AG04449 (cell line): Measurements from ENCODE around the gene CNTNAP2.
"Not testable (repeated sequence)": the region's sequence is repeated elsewhere in the genome, so short reads cannot be mapped to it uniquely, and the experiment has no call there.

ENCODE experiments used
- CTCF ChIA-PET: fragments of 350-600 bp; formaldehyde crosslinking; extraction: SDS; loops from one replicate; lab custom pipeline; 2021; ENCODE audit warnings: antibody characterized with exemption; lab: Yijun Ruan, JAX
- POLR2A ChIA-PET: fragments of 400-600, 350-600 bp; formaldehyde crosslinking; extraction: SDS; loops from one replicate; lab custom pipeline; 2020; ENCODE audit warnings: antibody characterized with exemption, inconsistent platforms; lab: Yijun Ruan, JAX
- DNase-seq: peaks from one replicate; pipeline ENCODE4 v3.0.0-alpha.2; 2010; ENCODE audit warnings: low read depth, low spot score
- H3K4me3 ChIP-seq: 2 replicates; pipeline ENCODE4 v1.5.1; 2011; ENCODE audit warnings: low read depth, mild to moderate bottlenecking, control low read depth, low read length
- TF ChIP-seq, protein P1 (sequence below): IDR thresholded peaks from one replicate; pipeline ENCODE4 v1.5.1; 2011; ENCODE audit warnings: mild to moderate bottlenecking, moderate library complexity, low read length, control low read depth, inconsistent platforms; ENCODE audit not compliant: insufficient read depth; ENCODE audit errors: missing control alignments

CNTNAP2 gene

DNA sequence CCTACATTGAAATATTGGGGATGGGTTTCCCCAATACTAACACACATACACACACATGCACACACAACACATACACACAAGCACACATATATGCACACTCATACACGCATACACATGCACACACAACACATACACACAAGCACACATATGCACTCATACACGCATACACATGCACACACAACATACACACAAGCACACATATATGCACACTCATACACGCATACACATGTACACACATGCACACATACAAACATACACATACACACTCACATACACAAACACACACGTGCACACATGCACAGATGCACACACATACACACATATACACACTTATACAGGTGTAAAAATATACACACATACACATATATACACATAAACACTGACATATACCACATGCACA, 2346.6 kb downstream of the CNTNAP2 start:
- ChIA-PET POLR2A (no interaction called here), CTCF (no interaction called here)
- TF ChIP-seq, protein P1, sequence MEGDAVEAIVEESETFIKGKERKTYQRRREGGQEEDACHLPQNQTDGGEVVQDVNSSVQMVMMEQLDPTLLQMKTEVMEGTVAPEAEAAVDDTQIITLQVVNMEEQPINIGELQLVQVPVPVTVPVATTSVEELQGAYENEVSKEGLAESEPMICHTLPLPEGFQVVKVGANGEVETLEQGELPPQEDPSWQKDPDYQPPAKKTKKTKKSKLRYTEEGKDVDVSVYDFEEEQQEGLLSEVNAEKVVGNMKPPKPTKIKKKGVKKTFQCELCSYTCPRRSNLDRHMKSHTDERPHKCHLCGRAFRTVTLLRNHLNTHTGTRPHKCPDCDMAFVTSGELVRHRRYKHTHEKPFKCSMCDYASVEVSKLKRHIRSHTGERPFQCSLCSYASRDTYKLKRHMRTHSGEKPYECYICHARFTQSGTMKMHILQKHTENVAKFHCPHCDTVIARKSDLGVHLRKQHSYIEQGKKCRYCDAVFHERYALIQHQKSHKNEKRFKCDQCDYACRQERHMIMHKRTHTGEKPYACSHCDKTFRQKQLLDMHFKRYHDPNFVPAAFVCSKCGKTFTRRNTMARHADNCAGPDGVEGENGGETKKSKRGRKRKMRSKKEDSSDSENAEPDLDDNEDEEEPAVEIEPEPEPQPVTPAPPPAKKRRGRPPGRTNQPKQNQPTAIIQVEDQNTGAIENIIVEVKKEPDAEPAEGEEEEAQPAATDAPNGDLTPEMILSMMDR, result no peak
- no peak for DNase-seq
- no peak overlapping the region for H3K4me3 ChIP-seq

DNA sequence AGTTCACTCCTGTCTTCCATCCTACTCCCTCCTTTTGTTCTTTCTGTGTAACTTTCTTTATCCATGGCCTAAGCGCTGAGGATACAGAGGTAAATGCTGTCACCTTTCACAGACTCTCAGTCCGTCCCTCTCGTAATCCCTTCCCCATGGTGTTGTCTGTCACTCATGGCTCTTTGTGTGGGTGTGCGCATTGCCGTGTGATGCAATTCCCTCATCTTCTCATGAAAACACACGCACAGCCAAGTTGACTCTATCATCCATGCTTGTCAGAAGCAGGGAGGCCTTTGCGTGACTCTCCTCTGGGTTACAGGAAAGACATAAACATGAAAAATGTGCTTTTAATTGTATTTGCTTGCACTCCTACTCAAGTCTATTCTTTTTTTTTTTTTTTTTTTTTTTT, 2348.3 kb downstream of the CNTNAP2 start:
- no peak overlapping the region for H3K4me3 ChIP-seq
- TF ChIP-seq, protein P1, result no peak
- ChIA-PET CTCF (no interaction called here), POLR2A (no interaction called here)
- no peak for DNase-seq

DNA sequence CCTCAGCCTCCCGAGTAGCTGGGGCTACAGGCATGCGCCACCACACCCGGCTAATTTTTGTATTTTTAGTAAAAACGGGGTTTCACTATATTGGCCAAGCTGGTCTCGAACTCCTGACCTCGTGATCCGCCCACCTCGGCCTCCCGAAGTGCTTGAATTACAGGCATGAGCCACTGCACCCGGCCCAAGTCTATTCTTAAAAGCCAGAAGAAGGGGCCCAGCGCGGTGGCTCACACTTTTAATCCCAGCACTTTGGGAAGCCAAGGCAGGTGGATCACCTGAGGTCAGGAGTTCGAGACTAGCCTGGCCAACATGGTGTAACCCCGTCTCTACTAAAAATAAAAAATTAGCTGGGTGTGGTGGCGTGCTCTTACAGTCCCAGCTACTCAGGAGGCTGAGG, 2348.8 kb downstream of the CNTNAP2 start:
- CTCF ChIA-PET, POLR2A ChIA-PET, H3K4me3 ChIP-seq, DNase-seq: not testable (repeated sequence)

DNA sequence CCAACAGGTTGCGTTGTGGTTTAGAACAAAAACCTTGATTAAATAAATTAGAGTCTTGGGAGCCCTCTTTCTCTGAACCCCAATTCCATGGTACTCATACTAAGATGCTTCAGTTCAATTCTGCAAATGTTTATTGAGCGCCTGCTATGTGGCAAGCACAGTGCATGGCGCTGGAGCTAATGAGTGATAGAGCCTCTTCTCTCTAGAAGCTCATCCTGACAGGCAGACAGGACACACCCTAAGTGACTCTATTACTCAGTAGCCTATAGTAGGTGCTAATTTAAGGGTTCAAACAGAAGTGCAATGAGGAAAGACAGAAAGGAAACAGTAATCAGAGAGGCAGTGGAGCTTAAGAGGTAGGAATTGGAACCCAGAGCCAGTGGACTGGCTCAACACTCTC, 2349.5 kb downstream of the CNTNAP2 start:
- TF ChIP-seq, protein P1, result no peak
- ChIA-PET CTCF (no interaction called here), POLR2A (no interaction called here)
- DNase-seq, result no peak
- H3K4me3 ChIP-seq, result no peak overlapping the region

DNA sequence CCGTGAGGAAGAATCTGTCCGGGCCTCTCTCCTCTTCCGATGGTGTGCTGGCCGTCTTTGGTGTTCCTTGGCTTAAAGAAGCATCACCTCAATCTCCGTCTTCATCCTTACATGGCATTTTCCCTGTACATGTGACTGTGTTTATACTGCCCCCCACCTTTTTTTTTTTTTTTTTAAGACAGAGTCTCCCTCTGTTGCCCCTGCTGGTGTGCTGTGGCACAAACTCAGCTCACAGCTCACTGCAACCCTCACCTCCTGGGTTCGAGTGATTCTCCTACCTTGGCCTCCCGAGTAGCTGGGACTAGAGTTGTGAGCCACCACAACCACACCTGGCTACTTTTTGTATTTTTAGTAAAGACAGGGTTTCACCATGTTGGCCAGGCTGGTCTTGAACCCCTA, 2352.1 kb downstream of the CNTNAP2 start:
- POLR2A ChIA-PET, result no interaction called here
- TF ChIP-seq, protein P1, result no peak
- no peak for DNase-seq
- CTCF ChIA-PET, result no interaction called here
- H3K4me3 ChIP-seq, result no peak overlapping the region
